8988T (cell line): ENCODE measurements around the gene ERVH48-1.
"Not testable (repeated sequence)": the region's sequence is repeated elsewhere in the genome, so short reads cannot be mapped to it uniquely, and the experiment has no call there.

Experiments
- DNase-seq: peaks from one replicate; pipeline ENCODE4 v3.0.0; 2011

ERVH48-1 gene

DNA sequence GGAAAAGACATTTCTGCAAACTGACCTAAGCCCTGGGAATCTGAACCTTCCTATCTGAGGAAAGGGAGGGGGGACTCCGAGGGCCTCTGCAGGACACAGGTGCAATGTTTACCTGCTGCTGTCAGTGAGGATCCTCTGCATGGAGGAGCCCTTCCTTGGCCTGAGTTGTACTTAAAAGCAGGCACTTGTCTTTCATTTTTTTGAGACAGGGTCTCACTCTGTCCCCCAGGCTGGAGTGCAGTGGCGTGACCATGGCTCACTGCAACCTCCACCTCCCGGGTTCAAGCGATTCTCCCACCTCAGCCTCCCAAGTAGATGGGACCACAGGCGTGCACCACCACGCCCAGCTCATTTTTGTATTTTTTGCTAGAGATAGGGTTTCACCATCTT is 13.2 kb upstream of the ERVH48-1 start:
- not testable (repeated sequence) for DNase-seq

DNA sequence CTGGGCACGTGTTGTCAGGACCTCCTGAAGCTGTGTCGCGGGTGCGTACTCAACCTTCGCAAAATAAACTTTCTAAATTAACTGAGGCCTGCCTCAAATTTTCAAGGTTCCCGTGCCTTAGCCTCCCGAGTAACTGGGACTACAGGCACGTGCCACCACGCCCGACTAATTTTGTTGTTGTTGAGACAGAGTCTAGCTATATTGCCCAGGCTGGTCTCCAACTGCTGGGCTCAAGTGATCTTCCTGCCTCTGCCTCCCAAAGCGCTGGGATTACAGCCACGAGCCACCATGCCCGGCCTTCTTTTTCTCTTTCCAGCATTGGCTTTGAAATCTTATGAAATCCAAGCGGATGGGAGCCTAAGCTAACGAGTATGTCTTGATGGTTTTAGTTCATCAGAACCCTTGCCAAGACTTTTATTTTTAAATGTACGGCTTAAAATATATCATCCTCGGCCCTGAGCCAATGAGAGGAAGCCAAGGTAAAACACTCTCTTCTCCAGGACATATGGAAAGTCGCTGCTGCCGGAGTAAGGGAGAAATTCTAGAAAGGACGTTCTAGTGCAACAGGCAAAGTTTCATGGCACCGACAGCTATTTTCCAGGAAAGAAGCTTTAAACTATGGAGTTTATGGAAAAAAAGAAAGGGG is 12.7 kb upstream of the ERVH48-1 start:
- no peak for DNase-seq

DNA sequence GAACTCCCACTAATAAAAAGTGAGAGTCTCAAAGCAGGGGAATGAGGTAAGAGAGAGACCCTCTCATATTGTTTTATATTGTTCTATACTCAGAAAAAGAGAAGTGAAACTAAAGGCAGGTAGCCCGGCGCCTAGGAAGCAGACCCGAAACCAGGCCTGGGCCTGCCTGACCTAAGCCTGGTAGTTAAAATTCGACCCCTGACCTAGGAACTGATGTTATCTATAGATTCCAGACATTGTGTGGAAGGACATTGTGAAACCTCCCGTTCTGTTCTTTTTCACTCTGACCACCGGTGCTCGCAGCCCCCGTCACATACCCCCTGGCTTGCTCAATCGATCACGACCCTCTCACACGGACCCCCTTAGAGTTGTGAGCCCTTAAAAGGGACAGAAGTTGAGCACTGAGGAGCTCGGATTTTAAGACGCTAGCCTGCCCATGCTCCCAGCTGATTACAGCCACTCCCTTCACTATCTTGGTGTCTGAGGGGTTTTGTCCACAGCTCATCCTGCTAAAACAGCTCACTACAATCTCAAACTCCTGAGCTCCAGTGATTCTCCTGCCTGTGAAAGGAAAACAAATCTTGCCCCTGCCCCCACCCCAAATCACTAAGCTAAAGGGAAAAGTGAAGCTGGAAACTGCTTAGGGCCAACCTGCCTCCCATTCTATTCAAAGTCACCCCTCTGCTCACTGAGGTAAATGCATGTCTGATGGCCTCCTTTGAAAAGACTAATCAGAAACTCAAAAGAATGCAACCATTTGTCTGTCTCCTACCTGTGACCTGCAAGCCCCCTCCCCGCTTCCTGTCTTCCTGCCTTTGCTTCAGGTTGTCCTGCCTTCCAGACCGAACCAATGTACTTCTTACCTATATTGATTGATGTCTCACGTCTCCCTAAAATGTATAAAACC is 11.9 kb upstream of the ERVH48-1 start:
- not testable (repeated sequence) for DNase-seq

DNA sequence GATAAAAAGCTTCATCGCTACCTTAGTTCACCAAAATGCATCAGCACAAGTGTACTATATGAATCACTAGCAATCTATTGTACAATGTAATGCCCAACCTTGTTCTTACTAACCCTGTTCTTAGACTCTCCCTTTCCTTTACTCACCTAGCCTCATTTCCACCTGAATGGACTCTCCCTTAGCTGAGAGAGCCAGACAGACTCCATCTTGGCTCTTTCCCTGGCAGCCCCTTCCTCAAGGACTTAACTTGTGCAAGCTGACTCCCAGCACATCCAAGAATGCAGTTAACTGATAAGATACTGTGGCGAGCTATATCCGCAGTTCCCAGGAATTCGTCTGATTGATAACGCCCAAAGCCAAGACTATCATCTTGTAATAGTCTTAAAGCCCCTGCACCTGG is 10.9 kb upstream of the ERVH48-1 start:
- DNase-seq = not testable (repeated sequence)

DNA sequence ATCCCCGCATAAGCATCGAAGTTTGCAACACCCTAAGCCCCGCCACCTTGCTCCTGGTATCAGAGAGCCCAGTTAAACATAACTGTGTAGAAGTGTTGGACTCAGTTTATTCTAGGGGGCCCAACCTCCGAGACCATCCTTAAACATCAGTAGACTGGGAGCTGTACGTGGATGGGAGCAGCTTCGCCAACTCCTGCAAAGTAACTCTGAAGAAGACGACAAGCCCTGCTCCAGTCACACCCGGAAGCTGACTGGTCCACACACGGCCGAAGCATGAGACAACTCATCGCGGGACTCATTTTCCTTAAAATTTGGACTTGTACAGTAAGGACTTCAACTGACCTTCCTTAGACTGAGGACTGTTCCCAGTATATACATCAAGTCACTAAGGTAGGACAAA is 8.5 kb upstream of the ERVH48-1 start:
- DNase-seq = not testable (repeated sequence)

DNA sequence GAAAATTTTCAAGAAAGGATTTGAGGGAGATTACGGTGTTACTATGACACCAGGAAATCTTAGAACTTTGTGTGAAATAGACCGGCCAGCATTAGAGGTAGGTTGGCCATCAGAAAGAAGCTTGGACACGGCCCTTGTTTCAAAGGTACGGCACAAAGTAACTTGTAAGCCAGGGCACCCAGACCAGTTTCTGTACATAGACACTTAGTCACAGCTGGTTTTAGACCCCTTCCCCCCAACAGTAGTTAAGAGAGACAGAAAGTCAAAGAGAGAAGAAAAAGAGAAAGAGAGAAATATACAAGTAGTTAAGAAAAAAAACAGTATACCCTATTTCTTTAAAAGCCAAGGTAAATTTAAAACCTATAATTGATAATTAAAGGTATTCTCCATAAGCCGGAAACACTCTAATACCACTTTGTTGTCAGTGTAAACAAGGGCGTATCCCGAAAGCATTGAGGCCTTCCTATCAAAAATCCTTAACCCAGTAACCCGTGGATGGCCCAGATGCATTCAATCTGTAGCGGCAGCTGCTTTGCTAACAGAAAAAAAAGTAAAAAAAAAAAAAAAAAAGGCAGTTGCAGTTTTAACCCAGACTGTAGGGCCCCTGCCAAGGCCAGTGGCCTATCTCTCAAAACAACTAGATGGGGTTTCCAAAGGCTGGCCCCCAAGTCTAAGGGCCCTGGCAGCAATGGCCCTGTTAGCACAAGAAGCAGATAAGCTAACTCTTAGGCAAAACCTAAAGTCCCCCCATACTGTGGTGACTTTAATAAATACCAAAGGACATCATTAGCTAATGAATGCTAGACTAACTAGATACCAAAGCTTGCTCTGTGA is 7.9 kb upstream of the ERVH48-1 start:
- not testable (repeated sequence) for DNase-seq

DNA sequence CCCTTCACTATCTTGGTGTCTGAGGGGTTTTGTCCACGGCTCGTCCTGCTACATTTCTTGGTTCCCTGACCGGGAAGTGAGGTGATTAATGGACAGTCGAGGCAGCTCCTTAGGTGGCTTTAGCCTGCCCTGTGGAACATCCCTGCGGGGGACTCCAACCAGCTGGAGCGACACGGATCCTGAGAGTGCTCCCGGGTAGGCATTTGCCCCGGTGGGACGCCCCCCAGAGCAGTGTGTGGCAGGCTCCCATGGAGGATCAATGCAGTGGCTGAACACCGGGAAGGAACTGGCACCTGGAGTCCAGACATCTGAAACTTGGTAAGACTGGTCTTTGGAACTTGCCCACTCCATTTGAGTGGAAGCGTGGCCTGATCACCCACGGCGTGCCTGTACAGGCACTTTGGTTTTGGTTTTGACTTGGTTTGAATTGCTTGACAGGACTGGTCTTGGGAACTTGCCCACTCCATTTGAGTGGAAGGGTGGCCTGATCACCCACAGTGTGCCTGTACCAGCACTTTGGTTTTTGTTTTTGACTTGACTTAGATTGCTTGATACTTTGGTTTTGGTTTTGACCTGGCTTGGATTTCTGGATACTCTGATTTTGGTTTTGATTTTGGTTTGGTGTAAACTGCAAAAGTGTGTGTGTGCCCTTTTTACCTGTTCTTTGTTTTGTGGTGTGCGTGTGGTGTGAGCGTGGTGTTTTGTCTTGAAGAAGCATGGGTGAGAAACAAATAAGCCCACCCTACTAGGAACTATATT is 7.1 kb upstream of the ERVH48-1 start:
- DNase-seq = not testable (repeated sequence)

DNA sequence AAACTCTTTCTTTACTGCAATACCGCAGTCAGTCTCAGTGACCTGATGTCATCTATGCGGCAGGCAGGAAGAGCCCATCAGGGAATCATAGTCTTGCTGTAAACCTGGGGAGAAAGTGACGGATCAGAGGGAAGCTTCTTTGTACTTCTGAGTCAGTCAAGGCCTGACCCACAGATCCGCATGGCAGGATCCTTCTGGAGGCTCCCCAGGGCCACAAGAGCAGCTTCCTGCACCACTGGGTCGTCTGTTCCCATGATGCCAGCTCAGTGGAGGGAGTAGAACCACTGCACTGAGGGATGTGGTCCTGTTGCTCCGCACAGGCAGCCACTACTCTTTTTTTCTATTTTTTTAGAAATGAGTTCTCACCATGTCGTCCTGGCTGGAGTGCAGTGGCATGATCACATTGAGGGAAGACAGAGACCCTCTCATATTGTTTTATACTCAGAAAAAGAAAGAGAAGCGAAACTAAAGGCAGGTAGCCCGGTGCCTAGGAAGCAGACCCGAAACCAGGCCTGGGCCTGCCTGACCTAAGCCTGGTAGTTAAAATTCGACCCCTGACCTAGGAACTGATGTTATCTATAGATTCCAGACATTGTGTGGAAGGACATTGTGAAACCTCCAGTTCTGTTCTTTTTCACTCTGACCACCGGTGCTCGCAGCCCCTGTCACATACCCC is 6.3 kb upstream of the ERVH48-1 start:
- DNase-seq = no peak

DNA sequence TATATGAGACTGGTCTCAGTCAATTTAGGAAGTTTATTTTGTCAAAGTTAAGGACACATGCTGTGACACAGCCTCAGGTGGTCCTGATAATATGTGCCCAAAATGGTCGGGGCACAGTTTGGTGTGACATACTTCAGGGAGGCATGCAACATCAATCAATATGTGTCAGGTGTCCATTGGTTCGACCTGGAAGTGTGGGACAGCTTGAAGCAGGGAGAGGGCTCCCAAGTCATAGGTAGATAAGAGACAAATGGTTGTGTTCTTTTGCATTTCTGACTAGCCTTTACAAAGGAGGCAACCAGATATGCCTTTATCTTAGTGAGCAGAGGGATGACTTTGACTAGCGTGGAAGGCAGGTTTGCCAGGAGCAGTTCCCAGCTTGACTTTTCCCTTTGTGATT is 4.5 kb upstream of the ERVH48-1 start:
- no peak for DNase-seq

DNA sequence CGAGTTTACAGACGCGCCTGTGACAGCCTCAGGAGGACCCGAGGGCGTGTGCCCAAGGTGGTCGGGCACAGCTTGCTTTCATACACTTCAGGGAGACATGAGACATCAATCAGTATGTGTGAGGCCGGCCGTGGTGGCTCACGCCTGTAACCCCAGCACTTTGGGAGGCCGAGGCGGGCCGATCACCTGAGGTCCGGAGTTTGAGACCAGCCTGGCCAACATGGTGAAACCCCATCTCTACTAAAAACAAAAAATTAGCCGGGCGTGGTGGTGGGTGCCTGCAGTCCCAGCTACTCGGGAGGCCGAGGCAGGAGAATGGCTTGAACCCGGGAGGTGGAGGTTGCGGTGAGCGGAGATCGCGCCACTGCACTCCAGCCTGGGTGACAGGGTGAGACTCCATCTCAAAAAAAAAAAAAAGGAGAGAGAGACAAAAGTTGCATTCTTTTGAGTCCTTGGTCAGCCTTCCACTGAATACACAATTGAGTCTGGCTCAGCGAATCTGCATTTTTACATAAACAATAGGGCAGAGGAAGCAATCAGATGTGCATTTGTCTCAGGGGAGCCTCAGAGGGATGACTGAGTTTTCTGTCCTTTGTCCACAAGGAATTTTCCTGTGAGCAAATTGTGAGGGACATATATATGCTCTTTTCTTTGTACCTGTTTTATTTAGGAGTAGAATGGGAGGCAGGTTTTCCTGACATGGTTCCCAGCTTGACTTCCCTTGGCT is 2.2 kb upstream of the ERVH48-1 start:
- not testable (repeated sequence) for DNase-seq

DNA sequence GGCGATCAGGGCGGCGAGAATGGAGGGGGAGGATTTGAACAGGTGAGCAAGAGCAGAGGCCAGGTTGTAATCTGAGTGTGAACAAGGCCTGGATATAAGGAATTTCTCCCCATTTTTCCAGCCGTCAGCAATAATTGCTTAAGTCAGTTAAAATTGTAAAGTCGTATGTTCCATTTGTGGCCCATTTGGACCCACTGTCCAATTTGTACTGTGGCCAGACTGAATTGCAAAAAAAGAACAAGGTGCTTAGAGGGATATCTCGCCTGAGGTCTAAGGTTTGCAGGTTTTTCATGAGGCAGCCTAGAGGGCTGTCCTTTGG is 1.0 kb downstream of the ERVH48-1 start:
- no peak for DNase-seq

DNA sequence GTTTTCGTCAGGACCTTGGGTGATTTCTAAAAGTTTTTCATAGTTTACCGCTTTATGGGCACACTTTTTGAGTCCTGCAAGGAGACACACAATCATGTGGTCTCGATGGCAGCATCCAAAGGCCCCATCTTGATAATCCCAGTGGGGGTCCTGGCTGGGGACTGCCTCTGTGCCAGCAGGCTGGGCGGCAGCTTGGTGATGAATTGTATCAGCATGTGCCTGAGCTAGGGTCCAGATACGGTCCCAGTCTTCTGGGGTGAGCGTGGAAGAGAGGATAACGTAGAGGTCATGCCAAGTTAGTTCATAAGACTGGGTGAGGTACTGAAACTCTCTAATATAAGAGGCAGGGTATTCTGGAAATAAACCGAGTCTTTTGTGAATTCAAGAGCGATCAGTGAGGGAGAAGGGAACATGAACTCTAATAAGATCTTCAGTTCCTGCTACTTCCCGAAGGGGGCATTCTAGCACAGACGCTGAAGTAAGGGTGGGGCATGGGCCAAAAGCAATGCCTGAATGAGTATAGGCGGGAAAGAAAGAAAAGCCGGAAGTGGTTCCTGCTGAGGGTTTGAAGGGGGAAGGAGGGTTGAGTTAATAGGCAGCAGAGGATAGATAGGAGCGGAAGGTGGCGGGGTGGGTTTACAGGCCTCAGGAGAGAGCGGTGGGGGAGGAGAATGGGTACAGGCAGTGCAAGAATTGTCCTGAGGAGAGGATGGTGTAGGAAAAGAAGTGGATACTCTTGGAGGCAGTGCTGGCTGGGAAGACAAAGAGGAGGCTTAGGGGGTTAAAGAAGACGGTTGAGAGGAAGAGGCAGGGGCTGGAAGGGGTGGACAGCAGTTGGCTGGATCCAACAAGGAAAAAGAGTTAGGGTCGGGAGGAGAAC is 1.6 kb downstream of the ERVH48-1 start:
- DNase-seq = peak; percentile 55

DNA sequence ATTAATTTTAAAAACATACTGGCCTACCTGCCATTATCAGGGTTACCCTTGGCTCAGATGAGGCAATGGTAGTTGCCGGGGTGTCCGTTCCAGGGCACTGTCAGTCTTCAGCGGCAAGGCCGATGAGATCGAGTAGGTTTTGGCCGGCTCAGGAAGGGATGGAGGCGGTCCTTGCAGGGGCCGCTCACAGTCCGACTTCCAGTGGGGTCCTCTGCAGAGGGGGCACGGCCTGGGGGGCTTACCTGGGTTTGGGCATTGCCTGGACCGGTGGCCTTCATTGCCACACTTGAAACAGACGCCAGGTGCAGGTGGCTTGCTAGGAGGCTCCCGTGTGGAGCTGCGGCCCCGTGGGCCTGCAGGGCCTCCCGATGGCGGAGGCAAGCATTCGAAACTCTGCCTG is 2.5 kb downstream of the ERVH48-1 start:
- DNase-seq = no peak

DNA sequence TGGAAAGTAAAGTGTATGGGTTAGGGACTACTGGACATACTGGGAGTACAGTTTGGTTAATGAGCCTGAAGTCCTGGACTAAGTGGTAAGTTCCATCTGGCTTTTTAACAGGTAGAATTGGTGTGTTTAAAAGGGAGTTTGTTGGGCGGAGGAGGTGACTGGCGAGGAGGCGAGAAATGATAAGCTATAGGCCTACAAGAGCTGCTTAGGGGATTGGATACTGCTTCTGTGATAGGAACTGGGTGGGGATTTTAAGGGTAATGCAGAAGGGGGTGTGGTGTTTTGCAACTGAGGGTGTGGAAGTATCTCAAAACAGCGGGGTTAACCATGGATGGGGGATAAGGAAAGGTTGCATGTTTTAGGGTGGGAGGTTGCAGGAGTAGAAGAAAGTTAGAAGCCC is 3.5 kb downstream of the ERVH48-1 start:
- no peak for DNase-seq

DNA sequence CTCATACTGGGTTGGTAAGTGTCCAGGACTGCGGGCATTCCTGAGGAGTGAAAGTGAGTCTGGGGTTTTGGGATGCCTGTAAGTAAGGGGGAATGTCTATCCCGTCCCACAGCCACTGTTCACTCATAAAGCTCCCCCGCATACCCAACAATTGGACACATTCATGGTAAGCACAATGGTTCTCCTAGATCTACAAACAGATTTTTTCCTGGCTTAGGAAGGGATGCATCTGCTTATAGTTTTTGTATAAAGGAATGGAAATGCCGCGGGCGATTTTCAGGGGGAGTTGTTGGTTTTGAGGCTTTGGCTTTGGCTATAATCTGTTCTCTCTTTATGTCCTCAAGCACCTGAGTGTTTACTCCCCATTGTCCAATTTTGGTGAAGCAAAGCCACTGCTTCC is 7.1 kb downstream of the ERVH48-1 start:
- DNase-seq = no peak

DNA sequence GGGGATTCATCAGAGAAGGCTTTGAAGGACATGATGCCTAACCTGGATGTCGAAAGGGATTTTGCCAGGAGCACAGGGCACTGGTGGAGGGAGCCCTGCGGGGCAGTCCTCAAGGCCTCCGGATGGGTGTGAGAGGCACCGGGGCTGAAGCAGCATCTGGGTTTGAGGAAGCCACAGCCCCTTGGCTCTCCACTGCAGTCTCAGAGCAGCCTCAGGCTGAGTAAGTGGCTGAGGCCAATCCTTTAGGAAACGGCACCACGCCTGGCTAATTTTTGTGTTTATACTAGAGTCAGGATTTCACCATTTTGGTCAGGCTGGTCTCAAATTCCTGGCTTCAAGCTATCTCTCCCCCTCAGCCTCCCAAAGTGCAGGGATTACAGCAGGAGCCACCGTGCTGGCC is 12.0 kb downstream of the ERVH48-1 start:
- DNase-seq = no peak

DNA sequence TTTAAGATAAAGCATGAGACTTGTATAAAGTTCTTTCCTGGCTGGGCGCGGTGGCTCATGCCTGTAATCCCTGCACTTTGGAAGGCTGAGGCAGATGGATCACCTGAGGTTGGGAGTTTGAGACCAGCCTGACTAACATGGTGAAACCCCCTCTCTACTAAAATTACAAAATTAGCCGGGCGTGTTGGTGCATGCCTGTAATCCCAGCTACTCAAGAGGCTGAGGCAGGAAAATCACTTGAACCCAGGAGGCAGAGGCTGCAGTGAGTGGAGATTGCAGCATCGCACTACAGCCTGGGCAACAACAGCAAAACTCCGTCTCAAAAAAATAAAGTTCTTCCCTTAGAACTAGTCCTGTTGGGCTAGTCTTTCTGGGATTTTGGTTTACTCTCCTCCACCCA is 13.5 kb downstream of the ERVH48-1 start:
- not testable (repeated sequence) for DNase-seq

DNA sequence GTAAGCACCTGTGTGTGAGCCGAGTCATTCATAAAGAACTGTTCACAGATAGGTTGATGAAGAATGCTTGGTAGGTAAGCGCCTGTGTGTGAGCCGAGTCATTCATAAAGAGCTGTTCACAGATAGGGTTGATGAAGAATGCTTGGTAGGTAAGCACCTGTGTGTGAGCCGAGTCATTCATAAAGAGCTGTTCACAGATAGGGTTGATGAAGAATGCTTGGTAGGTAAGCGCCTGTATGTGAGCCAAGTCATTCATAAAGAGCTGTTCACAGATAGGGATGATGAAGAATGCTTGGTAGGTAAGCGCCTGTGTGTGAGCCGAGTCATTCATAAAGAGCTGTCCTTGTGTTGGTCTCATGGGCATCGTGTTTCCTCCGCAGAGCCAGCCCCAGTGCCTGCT is 16.9 kb downstream of the ERVH48-1 start:
- not testable (repeated sequence) for DNase-seq

DNA sequence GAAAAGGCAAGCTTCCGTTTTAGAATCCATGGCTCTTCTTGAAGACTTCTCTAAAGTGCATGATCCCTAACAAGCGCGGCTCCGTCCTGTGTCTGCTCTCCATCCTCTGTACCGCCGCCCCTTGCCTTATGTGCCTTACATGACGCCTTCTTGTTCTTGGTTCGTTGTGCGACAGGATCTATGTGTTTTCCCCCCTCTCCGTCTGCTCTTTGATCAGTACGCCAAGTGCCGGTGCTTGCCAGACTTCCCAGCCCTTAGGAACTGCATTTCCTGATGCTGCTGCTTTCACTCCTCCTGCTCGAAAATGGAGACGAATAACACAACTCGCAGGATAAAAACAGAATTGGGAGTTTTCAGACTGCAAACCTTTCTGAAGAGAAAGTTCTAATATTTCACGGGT is 19.2 kb downstream of the ERVH48-1 start:
- no peak for DNase-seq

DNA sequence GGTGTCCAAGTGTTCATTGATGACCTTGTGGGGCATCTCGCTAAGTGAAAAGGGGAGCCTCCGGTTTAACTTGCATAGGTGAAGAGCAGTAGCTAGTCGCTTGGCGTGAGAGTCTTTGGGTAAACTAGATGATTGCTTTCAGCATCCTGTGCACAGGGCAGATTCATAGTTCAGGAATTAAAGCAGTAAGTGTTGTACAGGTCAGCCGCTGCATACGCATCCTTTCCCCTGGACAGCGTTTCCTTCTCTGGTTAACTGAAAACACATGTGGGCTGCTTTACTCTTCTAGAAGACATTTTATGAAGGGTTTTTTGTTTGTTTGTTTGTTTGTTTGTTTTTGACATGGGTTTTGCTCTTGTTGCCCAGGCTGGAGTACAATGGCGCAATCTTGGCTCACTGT is 20.2 kb downstream of the ERVH48-1 start:
- DNase-seq = no peak

DNA sequence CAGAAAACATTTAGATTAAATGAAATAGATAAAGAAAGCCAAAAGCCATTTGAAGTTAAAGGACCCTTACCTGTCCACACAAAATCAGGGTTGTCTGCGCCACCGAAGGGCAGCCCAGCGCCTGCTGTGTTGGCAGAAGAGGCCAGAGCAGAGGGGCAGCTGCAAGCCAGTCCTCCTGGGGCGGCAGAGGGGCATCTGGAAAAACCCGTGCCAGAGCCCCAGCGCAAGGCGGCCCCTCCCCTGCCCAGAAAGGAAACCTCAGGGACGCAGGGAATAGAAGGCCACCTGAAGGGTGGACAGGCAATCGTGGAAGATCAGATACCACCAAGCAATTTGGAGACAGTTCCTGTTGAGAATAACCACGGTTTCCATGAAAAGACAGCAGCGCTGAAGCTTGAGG is 21.6 kb downstream of the ERVH48-1 start:
- no peak for DNase-seq
